ENCODE results near the gene FBXL12.
A peak's percentile ranks its signal among the peaks of the same experiment; 100 is the strongest.

Gene FBXL12

DNA sequence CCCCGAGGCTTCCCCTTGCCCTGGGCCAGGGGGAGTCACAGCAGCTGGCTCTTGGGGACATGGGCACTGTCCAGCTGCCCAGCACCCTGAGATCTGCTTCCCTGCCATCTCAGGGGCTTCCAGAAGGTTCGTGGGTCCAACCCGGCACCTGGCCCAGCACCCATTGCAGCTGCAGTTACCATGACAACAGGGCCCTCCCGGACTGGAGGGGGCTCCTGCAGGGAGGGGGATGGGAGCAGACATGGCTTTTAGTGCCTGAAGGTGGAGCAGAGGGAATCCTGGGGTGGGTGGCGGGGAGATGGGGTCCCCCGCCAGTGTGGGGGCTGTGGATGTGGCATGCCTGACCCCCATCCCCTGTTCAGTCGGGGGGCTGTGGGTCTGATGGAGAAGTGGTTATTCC, 30.9 kb upstream of the FBXL12 start:
- no peaks in the 10 kb centered on the region for H3F3A ChIP-seq (ENCODE audit: insufficient read depth, low read length)
- H3K9ac ChIP-seq (ENCODE audit: low read length) = no peak overlapping the region
- H3K4me2 ChIP-seq (ENCODE audit: low read length) = no peak overlapping the region
- no peak overlapping the region for H3K4me3 ChIP-seq (ENCODE audit: low read depth, low read length, poor library complexity, severe bottlenecking)
- no peaks in the 10 kb centered on the region for H3K4me1 ChIP-seq (ENCODE audit: insufficient read depth, low read length, severe bottlenecking)
- H3K9me3 ChIP-seq (ENCODE audit: low read length) = no peaks in the 10 kb centered on the region
- no peak overlapping the region for H3K27ac ChIP-seq (ENCODE audit: low read depth, low read length, poor library complexity, severe bottlenecking)
- no peak for TF ChIP-seq EZH2 (IDR thresholded peaks at IDR 0.05; ENCODE audit: borderline replicate concordance, low read length)
- TF ChIP-seq, protein P1, sequence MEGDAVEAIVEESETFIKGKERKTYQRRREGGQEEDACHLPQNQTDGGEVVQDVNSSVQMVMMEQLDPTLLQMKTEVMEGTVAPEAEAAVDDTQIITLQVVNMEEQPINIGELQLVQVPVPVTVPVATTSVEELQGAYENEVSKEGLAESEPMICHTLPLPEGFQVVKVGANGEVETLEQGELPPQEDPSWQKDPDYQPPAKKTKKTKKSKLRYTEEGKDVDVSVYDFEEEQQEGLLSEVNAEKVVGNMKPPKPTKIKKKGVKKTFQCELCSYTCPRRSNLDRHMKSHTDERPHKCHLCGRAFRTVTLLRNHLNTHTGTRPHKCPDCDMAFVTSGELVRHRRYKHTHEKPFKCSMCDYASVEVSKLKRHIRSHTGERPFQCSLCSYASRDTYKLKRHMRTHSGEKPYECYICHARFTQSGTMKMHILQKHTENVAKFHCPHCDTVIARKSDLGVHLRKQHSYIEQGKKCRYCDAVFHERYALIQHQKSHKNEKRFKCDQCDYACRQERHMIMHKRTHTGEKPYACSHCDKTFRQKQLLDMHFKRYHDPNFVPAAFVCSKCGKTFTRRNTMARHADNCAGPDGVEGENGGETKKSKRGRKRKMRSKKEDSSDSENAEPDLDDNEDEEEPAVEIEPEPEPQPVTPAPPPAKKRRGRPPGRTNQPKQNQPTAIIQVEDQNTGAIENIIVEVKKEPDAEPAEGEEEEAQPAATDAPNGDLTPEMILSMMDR (IDR thresholded peaks at IDR 0.05; ENCODE audit: low read length) = no peak
- H4K20me1 ChIP-seq (ENCODE audit: insufficient read depth, low read length) = no peaks in the 10 kb centered on the region
- H3K9me2 ChIP-seq (ENCODE audit: low read depth, low read length) = no peaks in the 10 kb centered on the region
- H3K36me3 ChIP-seq (ENCODE audit: insufficient read depth, low read length) = peaks cover 38% of the 10 kb centered on the region
- H3K27me3 ChIP-seq (ENCODE audit: insufficient read depth, low read length) = no peaks in the 10 kb centered on the region
- H3K79me2 ChIP-seq (ENCODE audit: insufficient read depth, low read length) = no peaks in the 10 kb centered on the region
- H2AFZ ChIP-seq (ENCODE audit: low read length) = no peak overlapping the region

DNA sequence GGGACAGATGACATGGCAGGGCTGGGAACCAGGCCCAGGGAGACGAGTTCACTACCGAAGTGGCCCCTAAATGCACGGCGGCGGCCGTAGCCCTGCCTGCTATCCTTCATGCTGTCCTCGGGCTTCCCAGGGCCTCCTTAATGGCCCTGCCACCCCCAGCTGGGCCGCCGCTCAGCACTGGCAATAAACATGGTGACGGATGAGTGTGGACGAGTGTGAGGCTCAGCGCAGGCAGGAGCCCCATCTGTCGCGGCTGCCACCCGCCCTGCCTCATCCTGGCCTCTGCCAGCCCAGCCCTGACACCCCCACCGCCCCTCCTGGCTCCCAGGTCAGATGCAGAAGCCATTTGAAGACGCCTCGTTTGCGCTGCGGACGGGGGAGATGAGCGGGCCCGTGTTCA, 29.9 kb upstream of the FBXL12 start:
- Histone ChIP-seq H3K79me2 (ENCODE audit: insufficient read depth, low read length) (no peaks in the 10 kb centered on the region), H3K9ac (ENCODE audit: low read length) (no peak overlapping the region), H3K27me3 (ENCODE audit: insufficient read depth, low read length) (no peaks in the 10 kb centered on the region), H3K9me2 (ENCODE audit: low read depth, low read length) (no peaks in the 10 kb centered on the region), H3K27ac (ENCODE audit: low read depth, low read length, poor library complexity, severe bottlenecking) (no peak overlapping the region), H3K9me3 (ENCODE audit: low read length) (no peaks in the 10 kb centered on the region), H3K4me2 (ENCODE audit: low read length) (no peak overlapping the region), H3K36me3 (ENCODE audit: insufficient read depth, low read length) (peaks cover 49% of the 10 kb centered on the region), H4K20me1 (ENCODE audit: insufficient read depth, low read length) (no peaks in the 10 kb centered on the region), H3F3A (ENCODE audit: insufficient read depth, low read length) (no peaks in the 10 kb centered on the region), H3K4me1 (ENCODE audit: insufficient read depth, low read length, severe bottlenecking) (no peaks in the 10 kb centered on the region), H2AFZ (ENCODE audit: low read length) (no peak overlapping the region), H3K4me3 (ENCODE audit: low read depth, low read length, poor library complexity, severe bottlenecking) (no peak overlapping the region)
- no peak for TF ChIP-seq EZH2 (IDR thresholded peaks at IDR 0.05; ENCODE audit: borderline replicate concordance, low read length)
- TF ChIP-seq, protein P1 (IDR thresholded peaks at IDR 0.05; ENCODE audit: low read length) = no peak

DNA sequence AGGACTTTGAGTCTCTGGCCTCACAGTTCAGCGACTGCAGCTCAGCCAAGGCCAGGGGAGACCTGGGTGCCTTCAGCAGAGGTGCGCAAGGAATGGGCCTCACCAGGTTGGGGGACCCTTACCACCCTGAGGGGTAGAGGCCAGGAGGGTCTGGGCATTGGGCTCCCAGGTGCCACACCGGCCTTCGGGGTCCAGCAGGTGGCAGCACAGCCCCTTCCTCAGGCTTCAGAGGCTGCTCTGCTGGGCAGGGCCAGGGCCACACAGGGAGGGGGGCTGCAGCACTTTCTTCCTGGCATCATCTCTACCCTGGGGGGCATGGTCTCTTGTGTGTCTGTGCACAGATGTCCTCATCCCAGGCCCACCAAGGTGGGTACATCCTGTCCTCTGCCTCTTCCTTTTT, 29.2 kb upstream of the FBXL12 start:
- Histone ChIP-seq H3K9me2 (ENCODE audit: low read depth, low read length) (no peaks in the 10 kb centered on the region), H3K27me3 (ENCODE audit: insufficient read depth, low read length) (no peaks in the 10 kb centered on the region), H3K36me3 (ENCODE audit: insufficient read depth, low read length) (peaks cover 56% of the 10 kb centered on the region), H3K4me3 (ENCODE audit: low read depth, low read length, poor library complexity, severe bottlenecking) (no peak overlapping the region), H3K27ac (ENCODE audit: low read depth, low read length, poor library complexity, severe bottlenecking) (no peak overlapping the region), H3F3A (ENCODE audit: insufficient read depth, low read length) (no peaks in the 10 kb centered on the region), H3K9ac (ENCODE audit: low read length) (no peak overlapping the region), H3K79me2 (ENCODE audit: insufficient read depth, low read length) (no peaks in the 10 kb centered on the region), H3K9me3 (ENCODE audit: low read length) (no peaks in the 10 kb centered on the region), H4K20me1 (ENCODE audit: insufficient read depth, low read length) (no peaks in the 10 kb centered on the region), H3K4me1 (ENCODE audit: insufficient read depth, low read length, severe bottlenecking) (no peaks in the 10 kb centered on the region), H2AFZ (ENCODE audit: low read length) (no peak overlapping the region), H3K4me2 (ENCODE audit: low read length) (no peak overlapping the region)
- no peak for TF ChIP-seq EZH2 (IDR thresholded peaks at IDR 0.05; ENCODE audit: borderline replicate concordance, low read length)
- TF ChIP-seq, protein P1 (IDR thresholded peaks at IDR 0.05; ENCODE audit: low read length) = peak; percentile 39; the same call in 1 of the 2 replicates

Data from OCI-LY1 (cell line).